H1 (cell line): ENCODE results near the gene JAKMIP2.

Experiments used
- ATF3 ChIP-seq: IDR thresholded peaks from 2 replicates; pipeline ENCODE4 v1.6.1; 2011; ENCODE audit warnings: low read depth, mild to moderate bottlenecking, low read length; ENCODE audit not compliant: insufficient read depth
- CHD2 ChIP-seq: IDR thresholded peaks from 2 replicates; pipeline ENCODE4 v1.6.1; 2012; ENCODE audit warnings: low read length, improper control_type of control experiment
- CTCF ChIP-seq, 3 experiments: IDR thresholded peaks; 1 replicate in 2 of 3; 2 replicates in 1 of 3; pipeline versions ENCODE4 v1.5.1 to v1.6.1; 2011; ENCODE audit warnings: low read length in 3 of 3, mild to moderate bottlenecking in 3 of 3, inconsistent platforms in 2 of 3, low read depth in 1 of 3, moderate library complexity in 1 of 3; ENCODE audit not compliant: insufficient read depth in 1 of 3; ENCODE audit errors: control extremely low read depth in 1 of 3
- FOSL1 ChIP-seq: IDR thresholded peaks from 2 replicates; pipeline ENCODE4 v1.6.1; 2011; ENCODE audit warnings: mild to moderate bottlenecking, low read depth, low read length, moderate library complexity; ENCODE audit not compliant: insufficient read depth
- GTF2F1 ChIP-seq: IDR thresholded peaks from 2 replicates; pipeline ENCODE4 v1.6.1; 2012; ENCODE audit warnings: low read depth, low read length, improper control_type of control experiment, borderline replicate concordance
- RAD21 ChIP-seq, 2 experiments: IDR thresholded peaks in 1 of 2; conservative IDR thresholded peaks in 1 of 2; 2 replicates each; pipeline ENCODE4 v1.6.1; 2011; ENCODE audit warnings: low read depth in 2 of 2, low read length in 2 of 2, improper control_type of control experiment in 1 of 2, inconsistent platforms in 1 of 2, mild to moderate bottlenecking in 1 of 2, moderate library complexity in 1 of 2
- RXRA ChIP-seq: IDR thresholded peaks from 2 replicates; pipeline ENCODE4 v1.6.1; 2011; ENCODE audit warnings: low read depth, mild to moderate bottlenecking, low read length, moderate library complexity; ENCODE audit not compliant: insufficient read depth
- TAF1 ChIP-seq: IDR thresholded peaks from 2 replicates; pipeline ENCODE4 v1.6.1; 2011; ENCODE audit warnings: mild to moderate bottlenecking, low read depth, low read length
- USF2 ChIP-seq: IDR thresholded peaks from 2 replicates; pipeline ENCODE4 v1.6.1; 2011; ENCODE audit warnings: low read length, improper control_type of control experiment

- TF ChIP-seq FOSL1 (no peak), USF2 (no peak), RXRA (no peak), ATF3 (no peak), CTCF (IDR thresholded peaks at IDR 0.05; ENCODE audit: control extremely low read depth in 1 of 3, insufficient read depth in 1 of 3, low read depth in 1 of 3, low read length in 3 of 3) (no peak), GTF2F1 (no peak), TAF1 (no peak), RAD21 (IDR thresholded peaks at IDR 0.05 in 1 of 2, conservative IDR thresholded peaks at IDR 0.05 in 1 of 2; ENCODE audit: low read depth in 2 of 2, low read length in 2 of 2) (no peak), CHD2 (no peak)
Observed at GRCh38 chr5:147699496-147700088, 82.9 kb downstream of the JAKMIP2 start.
